SK-N-SH (cell line): ENCODE measurements around the gene RHOU. TPM values are rescaled to one million over a fixed set of nuclear protein-coding genes. Genes with fewer than 3 reads are reported as not detected.

Experiments
- CTCF ChIA-PET: fragments of 300-600, 350-600 bp; formaldehyde crosslinking; extraction: SDS; loops from one replicate; lab custom pipeline; 2021; lab: Yijun Ruan, JAX
- POLR2A ChIA-PET: fragments of 350-600 bp; sonication (Branson Sonifier 250); formaldehyde crosslinking; extraction: SDS; loops from one replicate; lab custom pipeline; 2020; ENCODE audit warnings: antibody characterized with exemption, inconsistent platforms; lab: Yijun Ruan, JAX
- DNase-seq: peaks from one replicate; pipeline ENCODE4 v3.0.0; 2012
- H2AFZ ChIP-seq: fragments of 200-600 bp; sonication (generic); 2 replicates; pipeline ENCODE4 v1.8.1; 2016; ENCODE audit warnings: antibody characterized with exemption, mild to moderate bottlenecking, low read depth
- H3F3A ChIP-seq: fragments of 200-600 bp; sonication (generic); replicated peaks from 2 replicates; pipeline ENCODE3; 2016; ENCODE audit warnings: antibody characterized with exemption, mild to moderate bottlenecking; ENCODE audit not compliant: insufficient read depth
- H3K27ac ChIP-seq, 2 experiments: fragments of 200-500 bp in 1 of 2; fragments of 200-600 bp in 1 of 2; sonication (Bioruptor generic) in 1 of 2; sonication (generic), shearing (Covaris generic) in 1 of 2; 2 replicates each; pipeline versions ENCODE4 v1.5.1 to v1.6.1; 2014 to 2016; ENCODE audit warnings: low read depth in 2 of 2, inconsistent platforms in 1 of 2, low read length in 1 of 2, mild to moderate bottlenecking in 1 of 2, mixed read lengths in 1 of 2
- H3K27me3 ChIP-seq: fragments of 200-600 bp; sonication (generic), shearing (Covaris generic); 2 replicates; pipeline ENCODE4 v1.6.1; 2016; ENCODE audit warnings: mixed run types; ENCODE audit not compliant: insufficient read depth
- H3K36me3 ChIP-seq, 2 experiments: fragments of 200-500 bp in 1 of 2; fragments of 200-600 bp in 1 of 2; sonication (Bioruptor generic) in 1 of 2; sonication (generic) in 1 of 2; replicated peaks in 1 of 2; 2 replicates each; pipeline versions ENCODE3 to v1.5.1; 2014 to 2016; ENCODE audit warnings: low read length in 1 of 2, mild to moderate bottlenecking in 1 of 2; ENCODE audit not compliant: insufficient read depth in 2 of 2, control insufficient read depth in 1 of 2
- H3K4me1 ChIP-seq, 2 experiments: fragments of 200-500 bp in 1 of 2; fragments of 200-600 bp in 1 of 2; sonication (Bioruptor generic) in 1 of 2; sonication (generic), shearing (Covaris generic) in 1 of 2; 2 replicates each; pipeline versions ENCODE4 v1.5.1 to v1.6.1; 2014 to 2016; ENCODE audit warnings: low read depth in 1 of 2, low read length in 1 of 2, mixed run types in 1 of 2; ENCODE audit not compliant: insufficient read depth in 2 of 2, control insufficient read depth in 1 of 2
- H3K4me2 ChIP-seq: fragments of 200-600 bp; sonication (generic), shearing (Covaris generic); 2 replicates; pipeline ENCODE4 v1.6.1; 2017; ENCODE audit warnings: mixed run types
- H3K4me3 ChIP-seq, 2 experiments: fragments of 200-500 bp in 1 of 2; fragments of 200-600 bp in 1 of 2; sonication (Bioruptor generic) in 1 of 2; sonication (generic), shearing (Covaris generic) in 1 of 2; 2 replicates each; pipeline versions ENCODE4 v1.5.1 to v1.8.1; 2014 to 2016; ENCODE audit warnings: low read depth in 2 of 2, inconsistent platforms in 1 of 2, low read length in 1 of 2, mild to moderate bottlenecking in 1 of 2, mixed read lengths in 1 of 2, moderate library complexity in 1 of 2
- H3K79me2 ChIP-seq: fragments of 200-600 bp; sonication (generic); 2 replicates; pipeline ENCODE4 v1.8.1; 2017; ENCODE audit warnings: mild to moderate bottlenecking; ENCODE audit not compliant: insufficient read depth
- H3K9ac ChIP-seq: fragments of 200-600 bp; sonication (generic); 2 replicates; pipeline ENCODE4 v1.6.1; 2017; ENCODE audit warnings: mixed run types
- H3K9me2 ChIP-seq: fragments of 200-600 bp; sonication (generic); 2 replicates; pipeline ENCODE4 v1.6.1; 2017; ENCODE audit warnings: mixed run types
- H3K9me3 ChIP-seq: fragments of 200-600 bp; sonication (generic); 2 replicates; pipeline ENCODE4 v1.6.1; 2017; ENCODE audit warnings: mixed run types, mild to moderate bottlenecking, moderate library complexity
- H4K20me1 ChIP-seq: fragments of 200-600 bp; sonication (generic); 2 replicates; pipeline ENCODE4 v1.6.1; 2017; ENCODE audit warnings: mild to moderate bottlenecking, mixed run types; ENCODE audit not compliant: insufficient read depth
- CTCF ChIP-seq: fragments of 200-600 bp; sonication (generic); IDR thresholded peaks from 2 replicates; pipeline ENCODE4 v1.6.1; 2017; ENCODE audit warnings: antibody characterized with exemption, mild to moderate bottlenecking, moderate library complexity
- ELF1 ChIP-seq: IDR thresholded peaks from 2 replicates; pipeline ENCODE4 v1.4.0; 2012
- EZH2phosphoT487 ChIP-seq: fragments of 200-600 bp; sonication (generic); IDR thresholded peaks from 2 replicates; pipeline ENCODE4 v1.6.1; 2017; ENCODE audit warnings: low read depth, mixed run types, mild to moderate bottlenecking, antibody characterized with exemption, moderate library complexity, borderline replicate concordance
- FOSL2 ChIP-seq: IDR thresholded peaks from 2 replicates; pipeline ENCODE4 v1.4.0; 2012; ENCODE audit warnings: low read depth, mild to moderate bottlenecking, moderate library complexity, borderline replicate concordance
- JUND ChIP-seq: IDR thresholded peaks from 2 replicates; pipeline ENCODE4 v1.4.0; 2012
- MXI1 ChIP-seq: IDR thresholded peaks from 2 replicates; pipeline ENCODE4 v1.6.1; 2012; ENCODE audit warnings: mild to moderate bottlenecking, low read depth, low read length, improper control_type of control experiment
- POLR2AphosphoS5 ChIP-seq: IDR thresholded peaks from 2 replicates; pipeline ENCODE4 v1.6.1; 2012; ENCODE audit warnings: low read depth, low read length
- RAD21 ChIP-seq: IDR thresholded peaks from 2 replicates; pipeline ENCODE4 v1.6.1; 2012; ENCODE audit warnings: mild to moderate bottlenecking, low read length
- RCOR1 ChIP-seq: fragments of 150-350 bp; IDR thresholded peaks from 2 replicates; pipeline ENCODE4 v1.6.1; 2017; ENCODE audit warnings: antibody characterized with exemption, low read length
- RFX5 ChIP-seq: IDR thresholded peaks from 2 replicates; pipeline ENCODE4 v1.6.1; 2012; ENCODE audit warnings: mild to moderate bottlenecking, improper control_type of control experiment, low read length
- RXRA ChIP-seq: IDR thresholded peaks from 2 replicates; pipeline ENCODE4 v1.4.0; 2012; ENCODE audit warnings: low read depth, mild to moderate bottlenecking, borderline replicate concordance
- SMC3 ChIP-seq: IDR thresholded peaks from 2 replicates; pipeline ENCODE4 v1.6.1; 2012; ENCODE audit warnings: low read depth, low read length, improper control_type of control experiment
- TCF12 ChIP-seq: IDR thresholded peaks from 2 replicates; pipeline ENCODE4 v1.4.0; 2012
- USF2 ChIP-seq: fragments of 150-350 bp; IDR thresholded peaks from 2 replicates; pipeline ENCODE4 v1.6.1; 2017; ENCODE audit warnings: antibody characterized with exemption, low read length, low read depth, borderline replicate concordance
- WGBS: methylation state at CpG from one replicate; pipeline ENCODE4 v1.1.6; 2017; ENCODE audit warnings: low lambda C conversion rate; 5-methylcytosine and 5-hydroxymethylcytosine counted together
- polyA plus RNA-seq, 3 experiments: library from polyadenylated mRNA; depleted of rRNA; stranded (reverse); fragments of >200 nt; gene quantifications; 2 replicates each; pipeline ENCODE4 v1.2.3, GENCODE V29; 2012
- TF ChIP-seq, protein P1 (sequence below): IDR thresholded peaks from 2 replicates; pipeline ENCODE4 v1.4.0; 2012; ENCODE audit warnings: low read depth
- TF ChIP-seq, protein P2 (sequence below): IDR thresholded peaks from 2 replicates; pipeline ENCODE4 v1.6.1; 2012; ENCODE audit warnings: mild to moderate bottlenecking, low read depth, low read length, moderate library complexity

RHOU gene
- polyA plus RNA-seq (2012; rRNA removed) = 0.36 and 0.44 TPM in 2 replicates
- 0.57 and 0.62 TPM in 2 replicates for polyA plus RNA-seq (2012; cell fraction: cytosol; rRNA removed)
- 0.16 and 0.25 TPM in 2 replicates for polyA plus RNA-seq (2012; cell fraction: nucleus; rRNA removed)

DNA sequence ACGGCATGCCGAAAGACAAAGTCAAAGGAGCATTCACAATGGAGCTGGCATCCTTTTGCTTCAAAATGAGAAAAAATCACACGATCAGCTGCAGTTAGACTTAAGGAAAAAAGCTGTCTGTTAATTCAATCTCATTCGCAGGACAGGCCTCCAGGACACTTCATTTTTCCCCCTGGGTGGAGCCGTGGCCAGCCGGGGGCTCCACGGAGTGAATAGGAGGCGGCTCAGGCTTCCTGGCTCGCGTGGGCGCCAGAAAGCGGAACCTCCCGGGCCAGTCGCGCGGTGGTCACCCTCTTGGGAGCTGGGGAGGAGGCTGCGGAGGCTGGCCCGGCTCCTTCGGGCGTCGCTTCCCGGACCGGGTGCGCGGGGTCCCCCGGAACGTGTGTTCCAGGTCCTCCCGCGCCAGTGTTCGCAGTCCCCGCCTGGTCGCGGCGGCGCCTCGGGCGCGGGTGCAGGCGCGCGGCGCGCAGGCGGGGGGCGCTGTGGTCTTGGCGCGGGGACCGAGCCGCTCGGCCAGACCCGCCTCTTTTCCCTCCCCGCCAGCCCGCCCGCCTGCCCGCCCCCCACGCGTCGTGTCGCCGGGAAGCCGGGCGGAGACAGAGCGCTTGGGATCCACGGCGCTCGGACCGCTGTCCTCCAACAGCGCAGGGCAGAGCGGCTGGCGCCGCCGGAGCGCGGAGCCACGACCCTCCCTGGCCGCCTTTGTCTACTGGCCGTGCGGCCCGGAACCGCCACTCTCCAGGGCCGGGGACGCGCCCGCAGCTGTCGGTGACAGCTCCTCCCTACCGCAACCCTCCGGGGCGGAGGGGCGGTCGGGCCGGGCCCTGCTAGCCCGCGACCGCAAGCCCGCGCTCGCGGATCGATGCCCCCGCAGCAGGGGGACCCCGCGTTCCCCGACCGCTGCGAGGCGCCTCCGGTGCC, at the start of gene RHOU:
TSS of gene RHOU (plus strand) at position 599 of the 921 bp plus-strand sequence. CDS start at position 863, 264 bp downstream.
- POLR2A ChIA-PET = interaction anchor here (1.0 to 1.6 kb wide), 7 partner anchors 103 to 607 kb away, joined by 3 to 4 read pairs (median 3); no protein-coding TSS in a partner anchor
- CTCF ChIA-PET = interaction anchor here (0.6 to 4.1 kb wide), 69 partner anchors 9 to 1479 kb away, joined by 3 to 61 read pairs (median 4); no protein-coding TSS in a partner anchor
- peak; percentile 95 for DNase-seq

DNA sequence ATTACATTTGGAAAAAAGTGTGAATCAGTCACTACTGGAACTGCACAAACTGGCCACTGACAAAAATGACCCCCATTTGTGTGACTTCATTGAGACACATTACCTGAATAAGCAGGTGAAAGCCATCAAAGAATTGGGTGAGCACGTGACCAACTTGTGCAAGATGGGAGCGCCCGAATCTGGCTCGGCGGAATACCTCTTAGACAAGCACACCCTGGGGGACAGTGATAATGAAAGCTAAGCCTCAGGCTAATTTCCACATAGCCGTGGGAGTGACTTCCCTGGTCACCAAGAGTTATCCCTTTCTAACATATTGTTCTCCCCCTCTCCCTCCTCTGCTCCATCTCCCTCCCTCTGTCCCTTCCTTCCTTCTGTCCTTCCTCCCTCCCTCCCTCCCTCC, 47.7 kb upstream of the RHOU start:
- Histone ChIP-seq H3K4me2 (no peak overlapping the region), H3K36me3 (no peaks in the 10 kb centered on the region), H3K9me3 (no peaks in the 10 kb centered on the region), H3K27ac (no peak overlapping the region), H3K4me1 (no peaks in the 10 kb centered on the region), H3K27me3 (no peaks in the 10 kb centered on the region), H3K4me3 (no peak overlapping the region), H3K9me2 (no peaks in the 10 kb centered on the region), H3K9ac (no peak overlapping the region), H2AFZ (no peak overlapping the region), H4K20me1 (no peaks in the 10 kb centered on the region), H3F3A (no peaks in the 10 kb centered on the region), H3K79me2 (no peaks in the 10 kb centered on the region)
- WGBS = 91% methylated on average over 6 of the region's 6 CpGs
- POLR2A ChIA-PET = no interaction called here
- no peak for DNase-seq
- CTCF ChIA-PET = no interaction called here
- TF ChIP-seq RCOR1 = no peak
- TF ChIP-seq POLR2AphosphoS5 = no peak
- TF ChIP-seq, protein P1, sequence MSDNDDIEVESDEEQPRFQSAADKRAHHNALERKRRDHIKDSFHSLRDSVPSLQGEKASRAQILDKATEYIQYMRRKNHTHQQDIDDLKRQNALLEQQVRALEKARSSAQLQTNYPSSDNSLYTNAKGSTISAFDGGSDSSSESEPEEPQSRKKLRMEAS = no peak
- TF ChIP-seq, protein P2, sequence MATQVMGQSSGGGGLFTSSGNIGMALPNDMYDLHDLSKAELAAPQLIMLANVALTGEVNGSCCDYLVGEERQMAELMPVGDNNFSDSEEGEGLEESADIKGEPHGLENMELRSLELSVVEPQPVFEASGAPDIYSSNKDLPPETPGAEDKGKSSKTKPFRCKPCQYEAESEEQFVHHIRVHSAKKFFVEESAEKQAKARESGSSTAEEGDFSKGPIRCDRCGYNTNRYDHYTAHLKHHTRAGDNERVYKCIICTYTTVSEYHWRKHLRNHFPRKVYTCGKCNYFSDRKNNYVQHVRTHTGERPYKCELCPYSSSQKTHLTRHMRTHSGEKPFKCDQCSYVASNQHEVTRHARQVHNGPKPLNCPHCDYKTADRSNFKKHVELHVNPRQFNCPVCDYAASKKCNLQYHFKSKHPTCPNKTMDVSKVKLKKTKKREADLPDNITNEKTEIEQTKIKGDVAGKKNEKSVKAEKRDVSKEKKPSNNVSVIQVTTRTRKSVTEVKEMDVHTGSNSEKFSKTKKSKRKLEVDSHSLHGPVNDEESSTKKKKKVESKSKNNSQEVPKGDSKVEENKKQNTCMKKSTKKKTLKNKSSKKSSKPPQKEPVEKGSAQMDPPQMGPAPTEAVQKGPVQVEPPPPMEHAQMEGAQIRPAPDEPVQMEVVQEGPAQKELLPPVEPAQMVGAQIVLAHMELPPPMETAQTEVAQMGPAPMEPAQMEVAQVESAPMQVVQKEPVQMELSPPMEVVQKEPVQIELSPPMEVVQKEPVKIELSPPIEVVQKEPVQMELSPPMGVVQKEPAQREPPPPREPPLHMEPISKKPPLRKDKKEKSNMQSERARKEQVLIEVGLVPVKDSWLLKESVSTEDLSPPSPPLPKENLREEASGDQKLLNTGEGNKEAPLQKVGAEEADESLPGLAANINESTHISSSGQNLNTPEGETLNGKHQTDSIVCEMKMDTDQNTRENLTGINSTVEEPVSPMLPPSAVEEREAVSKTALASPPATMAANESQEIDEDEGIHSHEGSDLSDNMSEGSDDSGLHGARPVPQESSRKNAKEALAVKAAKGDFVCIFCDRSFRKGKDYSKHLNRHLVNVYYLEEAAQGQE = no peak
- no peak for TF ChIP-seq ELF1
- no peak for TF ChIP-seq TCF12
- TF ChIP-seq RFX5 = no peak
- no peak for TF ChIP-seq RXRA
- no peak for TF ChIP-seq RAD21
- no peak for TF ChIP-seq JUND
- no peak for TF ChIP-seq USF2

More for the DNA sequence above, at the start of gene RHOU:
- peak within 1 kb of the TSS; percentile 90 for H3K4me2 ChIP-seq
- no peaks in the 10 kb centered on the region for H3F3A ChIP-seq
- H3K4me3 ChIP-seq = peak within 1 kb of the TSS; percentile 74 to 76
- no peaks in the 10 kb centered on the region for H3K79me2 ChIP-seq
- peak; percentile 48 for TF ChIP-seq MXI1
- TF ChIP-seq SMC3 = peak; percentile 72
- peak; percentile 54 for TF ChIP-seq CTCF
- TF ChIP-seq RAD21 = peak; percentile 63
- TF ChIP-seq EZH2phosphoT487 = no peak
- TF ChIP-seq FOSL2 = no peak
- TF ChIP-seq, protein P1 = 0 out of 2 replicates have a peak, but pooled peaks have one; percentile 15
- H4K20me1 ChIP-seq = no peaks in the 10 kb centered on the region
- H3K9me2 ChIP-seq = no peaks in the 10 kb centered on the region
- H3K27me3 ChIP-seq = peaks cover 8% of the 10 kb centered on the region; the same call in 1 of the 2 replicates
- H3K4me1 ChIP-seq = peaks cover 0 to 14% of the 10 kb centered on the region in 2 experiments; a peak in 2 of 4 replicates
- WGBS = 3% methylated on average over 63 of the region's 107 CpGs
- no peaks in the 10 kb centered on the region for H3K9me3 ChIP-seq
- peak within 1 kb of the TSS; percentile 33; the same call in 1 of the 2 replicates for H3K9ac ChIP-seq
- H3K27ac ChIP-seq = peak within 1 kb of the TSS in 1 of 2 experiments; percentile 77; a peak in 2 of 4 replicates
- H2AFZ ChIP-seq = peak within 1 kb of the TSS; percentile 84
- H3K36me3 ChIP-seq = no peaks in the 10 kb centered on the region
